ENCODE results near the gene RAB40A. TPM values are rescaled to one million over a fixed set of nuclear protein-coding genes. Genes with fewer than 3 reads are reported as not detected.
"Not testable (repeated sequence)": the region's sequence is repeated elsewhere in the genome, so short reads cannot be mapped to it uniquely, and the experiment has no call there.

Gene RAB40A
- total RNA-seq, 1 donor from 2014 or later: not detected

GRCh38 chrX:103464072-103464773, 55.1 kb downstream of the RAB40A start:
- DNase-seq (ENCODE audit: low spot score): no peak

DNA sequence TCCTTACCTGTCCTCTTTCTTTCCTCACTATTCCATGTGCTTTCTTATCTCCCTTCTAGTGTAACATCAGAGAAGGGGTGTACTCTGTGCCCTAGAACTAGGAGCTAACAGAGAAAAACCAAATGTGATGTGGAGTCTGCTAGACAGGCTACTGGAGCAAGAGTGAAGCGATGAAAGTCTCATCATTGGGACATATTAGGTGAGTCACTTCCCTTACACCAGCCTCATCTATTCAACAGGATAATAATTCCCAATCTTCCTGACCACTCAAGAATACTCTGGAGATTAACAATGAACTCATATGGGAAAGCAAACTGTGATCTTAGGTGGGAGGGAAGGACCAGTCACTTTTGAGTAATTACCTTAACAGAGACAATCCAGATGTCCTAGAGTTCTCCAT, 58.1 kb downstream of the RAB40A start:
- DNase-seq (ENCODE audit: low spot score): no peak

- DNase-seq (ENCODE audit: low spot score): not testable (repeated sequence)
These were observed 59.1 kb downstream of the RAB40A start for GRCh38 chrX:103460001-103460755.

- DNase-seq (ENCODE audit: low spot score): no peak
These were observed 65.6 kb downstream of the RAB40A start for GRCh38 chrX:103453655-103454054.

Other genes with a start within 250 kb of the RAB40A start
- not detected for gene TCEAL5, start 242.7 kb downstream of the RAB40A start, total RNA-seq
- gene BEX2, start 208.5 kb downstream of the RAB40A start, total RNA-seq: not detected
- 2.4 TPM for gene TCEAL7, start 189.2 kb downstream of the RAB40A start, total RNA-seq
- gene TCEAL9, start 163.0 kb downstream of the RAB40A start, total RNA-seq: 48.1 TPM
- 63.9 TPM for gene BEX3, start 143.0 kb downstream of the RAB40A start, total RNA-seq
- 68.1 TPM for gene TCEAL4, start 66.0 kb upstream of the RAB40A start, total RNA-seq
- gene TCEAL3, start 88.5 kb upstream of the RAB40A start, total RNA-seq: 21.4 TPM
- 22.3 TPM for gene TCEAL1, start 109.5 kb upstream of the RAB40A start, total RNA-seq
- gene MORF4L2, start 167.2 kb upstream of the RAB40A start, total RNA-seq: 268 TPM
- not detected for gene TMEM31, start 191.4 kb upstream of the RAB40A start, total RNA-seq

All from mesenteric fat pad (tissue), 1 donor.